Endothelial cell of umbilical vein (primary cell): ENCODE measurements around the gene TMEM209.

ENCODE experiments used
- CTCF ChIP-seq, 2 donors: IDR thresholded peaks; 1 replicate in 1 of 2; 2 replicates in 1 of 2; pipeline ENCODE4 v1.5.1; 2011; ENCODE audit warnings: low read length in 2 of 2, mild to moderate bottlenecking in 2 of 2, moderate library complexity in 2 of 2, control low read depth in 1 of 2, inconsistent platforms in 1 of 2, low read depth in 1 of 2; ENCODE audit not compliant: insufficient read depth in 1 of 2; ENCODE audit errors: extremely low read depth in 1 of 2
- GATA2 ChIP-seq: IDR thresholded peaks from 2 replicates; pipeline ENCODE4 v1.7.0; 2011; ENCODE audit warnings: low read depth, mild to moderate bottlenecking, moderate library complexity, mixed read lengths, low read length; ENCODE audit not compliant: insufficient read length, insufficient read depth
- POLR2A ChIP-seq: IDR thresholded peaks from 2 replicates; pipeline ENCODE4 v1.6.1; 2012; ENCODE audit warnings: low read depth, mild to moderate bottlenecking, control low read depth, low read length
- POLR2AphosphoS5 ChIP-seq: IDR thresholded peaks from 2 replicates; pipeline ENCODE4 v1.6.1; 2012; ENCODE audit warnings: low read depth, mild to moderate bottlenecking, control low read depth, low read length, moderate library complexity; ENCODE audit not compliant: insufficient read depth
- TF ChIP-seq, protein P1 (sequence below): IDR thresholded peaks from 2 replicates; pipeline ENCODE4 v1.6.1; 2011; ENCODE audit not compliant: insufficient read depth, insufficient read length

DNA sequence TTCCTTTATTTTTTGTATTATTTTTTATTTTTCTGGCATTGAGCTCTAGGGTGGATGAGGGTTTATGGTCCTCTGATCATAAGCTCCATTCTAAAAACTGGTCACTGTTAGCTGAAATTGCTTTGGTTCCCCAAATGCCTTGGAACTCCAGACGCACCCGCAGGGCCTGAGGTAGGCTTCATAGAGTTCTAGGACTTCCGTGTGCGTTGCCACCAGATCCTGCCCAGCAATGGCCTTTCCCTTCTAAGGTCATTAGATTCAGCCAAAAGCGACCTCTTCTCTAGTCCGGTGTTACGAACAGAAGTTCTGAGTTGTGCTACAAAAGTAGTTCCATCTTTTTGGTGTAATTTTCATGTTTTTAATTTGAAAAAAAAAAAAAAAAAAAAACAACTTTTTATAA lies 70.5 kb downstream of the TMEM209 start:
- TF ChIP-seq POLR2A (no peak), CTCF (IDR thresholded peaks at IDR 0.05; ENCODE audit: extremely low read depth in 1 of 2, insufficient read depth in 1 of 2, low read depth in 1 of 2, low read length in 2 of 2) (no peak), POLR2AphosphoS5 (no peak), GATA2 (no peak)
- TF ChIP-seq, protein P1, sequence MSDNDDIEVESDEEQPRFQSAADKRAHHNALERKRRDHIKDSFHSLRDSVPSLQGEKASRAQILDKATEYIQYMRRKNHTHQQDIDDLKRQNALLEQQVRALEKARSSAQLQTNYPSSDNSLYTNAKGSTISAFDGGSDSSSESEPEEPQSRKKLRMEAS: no peak
